ENCODE data around the gene HHATL.

HHATL gene

DNA sequence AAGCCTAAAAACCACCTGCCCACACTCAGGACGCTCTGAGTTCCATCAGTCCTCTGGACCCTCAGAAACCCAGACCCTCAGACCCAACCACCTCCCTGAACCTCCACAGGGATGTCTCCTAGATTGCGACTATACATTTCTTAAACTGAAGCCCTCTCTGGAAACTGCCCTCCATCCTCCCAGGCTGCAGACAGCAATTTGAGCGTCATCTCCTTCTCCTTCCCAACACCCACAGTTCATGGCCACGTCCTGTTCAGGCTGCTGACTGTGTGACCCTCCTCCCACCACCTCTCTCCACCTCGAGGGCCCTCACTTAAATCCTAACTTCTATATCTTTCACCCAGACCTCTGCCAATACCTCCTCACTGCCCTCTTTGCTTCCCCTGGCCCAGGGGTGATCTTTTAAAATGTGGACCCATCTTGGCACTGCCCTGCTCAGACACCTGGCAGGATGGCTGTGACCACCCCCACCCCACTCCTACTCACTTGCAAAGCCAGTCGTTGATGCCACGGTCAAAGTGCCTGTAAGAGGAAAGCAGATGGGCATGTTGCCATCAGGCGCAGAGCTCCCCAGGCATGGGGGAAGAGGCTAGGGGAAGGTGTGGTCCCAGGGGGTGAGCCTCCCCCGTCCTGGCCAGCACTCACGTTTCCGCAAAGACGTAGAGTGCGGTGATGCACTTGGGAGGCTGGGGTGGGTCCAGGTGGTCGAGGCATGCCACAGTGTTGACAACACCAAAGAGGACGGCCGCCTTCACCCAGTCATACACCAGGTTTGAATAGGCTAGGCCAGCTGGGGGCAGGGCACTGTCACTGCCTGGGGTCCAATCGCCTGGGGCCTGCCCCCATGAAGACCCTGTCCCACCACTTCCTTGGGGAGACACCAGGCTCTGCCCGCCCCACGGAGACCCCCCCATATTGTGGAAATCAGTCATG is 6.0 kb downstream of the HHATL start:
- DNase-seq: no peak

DNA sequence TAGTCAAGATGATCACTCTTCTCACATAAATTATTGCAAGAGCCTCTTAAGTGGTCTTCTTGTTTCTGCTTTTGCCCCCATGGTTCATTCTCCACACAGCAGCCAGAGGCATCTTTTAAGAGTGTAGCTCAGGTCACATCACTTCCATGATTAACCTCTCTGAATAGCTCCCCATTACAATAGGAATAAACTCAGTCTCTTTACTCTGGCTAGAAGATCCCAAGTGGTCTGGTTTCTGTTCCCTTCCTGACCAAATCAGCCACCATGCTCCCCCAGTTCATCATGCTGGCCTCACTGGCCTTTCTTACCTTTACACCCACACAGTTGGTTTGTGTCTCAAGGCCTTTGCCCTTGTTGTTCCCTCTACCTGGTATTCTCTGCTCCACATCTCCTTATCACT is 8.2 kb downstream of the HHATL start:
- DNase-seq: no peak

DNA sequence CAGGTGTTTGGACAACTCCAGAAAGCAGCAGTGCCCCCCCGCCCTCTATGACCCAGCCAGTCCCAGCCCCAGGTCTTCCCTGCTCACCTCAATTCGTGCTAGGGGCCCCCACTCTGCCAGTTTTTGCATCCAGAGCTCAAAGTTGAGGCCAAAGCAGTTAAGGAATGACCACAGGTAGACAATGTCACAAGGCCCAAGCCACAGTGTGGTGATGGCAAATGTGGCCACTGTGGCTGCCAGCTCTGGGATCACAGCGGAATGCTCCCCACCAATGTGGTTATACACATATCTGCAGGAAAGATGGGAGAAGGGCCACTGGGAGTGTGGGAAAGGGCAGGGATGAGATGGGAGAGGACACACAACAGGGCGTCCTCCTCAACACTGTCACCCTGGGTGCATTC is 9.1 kb downstream of the HHATL start:
- DNase-seq: no peak

DNA sequence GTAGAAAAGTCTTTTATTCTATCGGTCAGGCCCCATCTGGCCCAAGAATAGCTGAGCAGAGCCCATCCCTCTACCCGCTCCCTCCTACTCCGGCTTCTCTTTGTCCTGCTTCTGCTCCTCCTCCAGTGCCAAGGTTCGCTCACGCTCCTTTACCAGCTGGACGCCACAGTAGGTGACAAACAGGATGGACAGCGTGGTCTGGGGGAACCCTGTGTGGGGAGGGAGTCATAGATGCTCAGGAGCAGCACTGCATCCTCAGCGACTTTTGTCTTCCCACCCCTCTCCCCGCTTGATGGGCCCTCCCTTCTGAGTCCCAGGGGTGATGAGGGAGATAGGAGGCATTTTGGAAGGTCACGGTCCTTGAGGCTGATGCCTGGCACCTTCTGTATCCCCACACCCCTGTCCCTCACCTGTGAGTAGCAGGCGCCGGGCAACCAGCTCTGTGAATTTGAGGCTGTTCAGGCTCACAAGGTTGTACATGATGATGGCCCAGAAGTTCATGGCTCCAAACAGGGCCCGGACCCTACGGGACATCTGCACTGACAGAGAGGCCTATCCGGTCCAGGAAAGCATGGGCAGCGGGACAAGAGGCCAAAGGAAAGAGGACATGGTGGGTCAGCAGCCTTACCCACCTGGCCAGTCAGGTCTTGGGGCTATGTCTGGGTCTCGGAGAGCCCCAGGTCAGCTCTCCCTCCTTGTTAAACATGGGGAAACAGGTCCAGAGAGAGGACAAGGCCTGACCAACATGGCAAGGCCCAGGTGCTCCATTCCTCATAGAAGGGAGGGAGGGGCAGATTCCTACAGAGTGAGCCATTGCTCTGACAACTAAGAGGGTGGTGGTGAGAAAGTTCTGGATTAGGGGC is 9.7 kb downstream of the HHATL start:
- no peak for DNase-seq

DNA sequence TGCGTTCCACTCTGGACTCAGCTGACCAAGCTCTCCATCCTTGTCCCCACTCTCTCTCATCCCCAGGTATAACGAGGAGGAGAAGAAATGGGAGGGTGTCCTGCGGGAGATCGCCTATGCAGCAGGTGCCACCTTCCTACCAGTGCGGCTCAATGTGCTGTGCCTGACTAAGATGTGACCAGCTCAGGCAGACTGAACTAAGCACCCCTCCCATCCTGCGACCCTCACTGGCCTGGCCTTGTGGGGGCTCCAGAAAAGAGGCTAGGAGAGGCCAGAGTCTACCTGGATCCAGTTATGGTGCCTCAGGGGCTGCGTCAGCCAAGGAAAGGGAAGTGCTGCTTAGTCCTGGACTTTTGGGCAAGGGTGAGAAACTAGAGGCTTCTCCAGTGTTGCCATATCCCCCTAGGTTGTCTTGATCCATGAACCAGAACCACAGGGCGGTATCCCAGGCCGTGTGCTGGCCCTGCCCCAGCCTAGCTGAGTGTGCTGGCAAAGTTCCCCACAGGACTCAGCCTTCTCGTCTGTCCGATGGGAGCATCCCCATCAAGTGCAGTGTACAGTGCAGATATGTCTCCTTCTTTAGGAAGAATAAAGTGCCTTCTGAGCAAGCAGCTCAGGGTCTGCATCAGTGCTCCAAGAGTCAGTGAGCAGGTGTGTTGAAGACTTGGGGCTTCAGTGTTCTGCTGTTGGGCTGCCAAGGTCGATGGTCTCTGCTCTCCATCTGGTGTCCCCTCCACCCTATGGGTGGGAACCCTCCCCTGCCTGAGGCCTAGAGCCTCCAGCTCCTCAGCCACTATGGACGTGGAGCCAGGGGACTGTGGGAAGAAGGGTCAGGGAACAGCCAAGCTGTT is 10.6 kb downstream of the HHATL start:
- no peak for DNase-seq

DNA sequence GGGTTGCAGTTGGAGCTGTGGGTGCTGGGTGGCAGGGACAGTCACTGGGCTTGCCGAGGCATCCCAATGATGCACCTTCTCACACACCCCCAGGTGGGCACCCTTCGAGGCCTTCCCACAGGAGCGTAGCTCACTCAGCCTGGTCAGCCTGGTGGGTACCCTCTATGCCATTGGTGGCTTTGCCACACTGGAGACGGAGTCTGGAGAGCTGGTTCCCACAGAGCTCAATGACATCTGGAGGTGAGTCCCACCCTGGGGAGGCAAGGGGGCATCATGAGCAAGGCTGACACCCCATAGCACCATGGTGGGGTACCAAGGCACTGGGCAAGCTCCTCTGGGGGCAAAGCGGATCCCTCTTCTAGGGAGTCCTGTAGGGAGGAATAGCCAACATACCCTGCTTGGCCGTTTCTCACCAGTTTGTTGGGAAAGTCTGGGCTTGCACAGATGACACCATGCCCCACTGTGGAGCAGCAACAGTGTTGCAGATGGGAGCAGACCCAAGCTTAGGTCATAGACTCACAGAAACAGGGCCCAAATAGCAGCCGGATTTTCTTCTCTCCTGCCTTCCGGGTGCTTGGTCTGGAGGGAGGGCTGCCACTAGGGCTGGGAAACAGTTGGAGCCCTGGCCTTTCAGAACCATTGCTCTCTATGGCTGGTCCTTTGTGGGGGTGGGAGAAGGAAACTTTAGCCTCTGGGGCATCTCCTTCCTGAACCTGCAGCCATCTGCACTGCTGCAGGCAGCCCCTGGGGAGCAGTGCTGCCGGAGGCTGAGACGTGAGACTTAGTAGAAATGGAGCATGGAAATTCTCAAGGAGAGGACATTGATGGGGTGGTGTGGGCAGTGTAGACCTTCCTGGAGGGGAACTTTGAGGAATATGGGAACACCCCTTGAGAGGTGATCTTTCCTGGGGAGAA is 11.6 kb downstream of the HHATL start:
- no peak for DNase-seq

DNA sequence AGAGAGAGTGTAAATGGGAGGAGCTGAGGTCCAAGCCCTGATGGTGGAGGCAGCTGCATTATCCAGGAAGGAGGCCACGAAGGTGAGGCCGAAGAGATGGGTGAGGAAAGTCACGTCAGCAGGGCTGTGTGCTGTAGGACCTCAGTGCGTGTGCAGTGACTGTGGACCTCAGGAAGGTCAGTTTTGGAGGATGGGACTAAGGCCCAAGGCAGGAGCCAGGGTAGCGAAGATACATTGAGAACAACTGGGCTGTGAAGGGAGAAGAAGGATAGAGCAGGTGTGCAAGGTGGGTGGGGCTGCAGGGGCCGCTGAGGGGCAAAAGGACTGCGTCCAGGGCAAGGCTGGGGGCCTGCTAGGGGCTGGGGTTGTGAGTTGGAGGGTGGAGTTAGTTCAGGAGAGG is 12.4 kb downstream of the HHATL start:
- DNase-seq: no peak

DNA sequence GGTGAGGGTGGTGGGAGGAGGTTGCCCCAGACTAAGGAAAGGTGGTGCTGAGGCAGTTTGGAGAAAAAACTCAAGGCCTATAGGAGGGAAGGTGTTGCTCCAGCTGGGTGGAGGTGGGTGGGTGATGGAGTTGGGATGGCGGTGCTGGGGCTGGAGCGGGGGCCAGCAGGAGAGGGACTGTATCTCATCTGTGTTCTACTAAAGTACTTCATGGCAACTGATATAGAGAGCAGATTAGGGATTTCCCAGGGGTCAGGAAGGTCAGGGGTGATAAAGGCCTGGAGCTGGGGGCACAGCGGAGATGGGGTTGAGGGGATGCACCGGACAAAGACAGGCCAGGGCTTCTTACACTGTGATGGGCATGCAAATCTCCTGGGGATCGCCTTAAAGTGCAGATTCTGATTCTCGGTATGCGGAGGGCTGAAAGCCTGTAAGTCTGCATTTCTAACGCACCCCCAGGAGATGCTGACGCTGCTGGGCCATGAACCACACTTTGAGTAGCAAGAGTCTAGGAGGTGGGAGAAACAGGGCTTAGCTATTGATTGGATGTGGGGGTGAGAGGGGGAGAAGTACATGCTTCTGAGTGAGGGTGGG is 13.1 kb downstream of the HHATL start:
- no peak for DNase-seq

DNA sequence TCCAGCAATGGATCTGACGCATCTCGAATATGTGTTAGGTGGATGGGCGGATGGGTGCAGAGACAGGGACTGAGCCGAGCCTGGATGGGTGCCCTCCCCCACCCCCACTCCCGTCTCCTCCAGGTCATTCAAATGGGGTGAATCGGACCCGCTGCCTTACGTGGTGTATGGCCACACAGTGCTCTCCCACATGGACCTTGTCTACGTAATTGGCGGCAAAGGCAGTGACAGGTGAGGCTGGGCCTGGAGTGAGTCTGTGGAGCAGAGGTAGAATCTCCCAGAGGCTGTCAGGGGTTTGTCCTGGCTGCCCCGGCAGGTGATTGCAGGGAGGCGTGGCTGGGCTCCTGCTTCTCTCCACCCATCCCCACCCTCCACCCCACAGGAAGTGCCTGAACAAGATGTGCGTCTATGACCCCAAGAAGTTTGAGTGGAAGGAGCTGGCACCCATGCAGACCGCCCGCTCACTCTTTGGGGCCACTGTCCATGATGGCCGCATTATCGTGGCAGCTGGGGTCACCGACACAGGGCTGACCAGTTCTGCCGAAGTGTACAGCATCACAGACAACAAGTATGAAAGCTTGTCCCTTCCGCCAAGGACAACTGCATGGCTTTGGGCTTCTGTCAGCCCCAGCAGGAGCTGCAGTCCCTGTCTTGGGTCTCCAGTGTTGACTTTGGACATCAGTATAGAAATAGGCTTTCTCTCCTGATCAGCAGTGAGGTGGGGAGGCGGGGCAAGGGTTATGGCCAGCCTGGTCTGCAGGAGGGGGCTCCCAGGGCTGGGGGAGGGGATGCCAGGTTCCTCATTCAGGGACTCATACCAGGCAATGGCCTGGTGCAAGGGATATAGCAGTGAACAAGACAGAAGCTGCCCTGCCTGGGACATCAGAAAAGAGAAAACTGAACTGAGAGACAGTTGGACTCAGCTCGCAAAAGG is 13.8 kb downstream of the HHATL start:
- DNase-seq: no peak

DNA sequence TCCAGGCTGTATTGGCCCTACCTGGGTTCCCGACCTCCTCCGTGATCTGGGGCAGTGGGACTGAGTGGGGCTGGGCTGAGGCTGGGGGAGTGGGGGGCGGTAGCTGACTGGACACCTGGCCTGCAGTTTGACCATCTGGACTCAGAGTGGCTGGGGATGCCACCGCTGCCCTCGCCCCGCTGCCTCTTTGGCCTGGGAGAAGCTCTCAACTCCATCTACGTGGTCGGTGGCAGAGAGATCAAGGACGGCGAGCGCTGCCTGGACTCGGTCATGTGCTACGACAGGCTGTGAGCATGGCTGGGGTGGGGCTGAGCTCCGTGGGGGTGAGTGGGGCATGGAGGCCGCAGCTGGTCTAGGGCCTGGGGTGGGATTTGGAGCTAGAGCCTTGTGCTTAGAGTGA is 14.6 kb downstream of the HHATL start:
- DNase-seq: no peak

DNA sequence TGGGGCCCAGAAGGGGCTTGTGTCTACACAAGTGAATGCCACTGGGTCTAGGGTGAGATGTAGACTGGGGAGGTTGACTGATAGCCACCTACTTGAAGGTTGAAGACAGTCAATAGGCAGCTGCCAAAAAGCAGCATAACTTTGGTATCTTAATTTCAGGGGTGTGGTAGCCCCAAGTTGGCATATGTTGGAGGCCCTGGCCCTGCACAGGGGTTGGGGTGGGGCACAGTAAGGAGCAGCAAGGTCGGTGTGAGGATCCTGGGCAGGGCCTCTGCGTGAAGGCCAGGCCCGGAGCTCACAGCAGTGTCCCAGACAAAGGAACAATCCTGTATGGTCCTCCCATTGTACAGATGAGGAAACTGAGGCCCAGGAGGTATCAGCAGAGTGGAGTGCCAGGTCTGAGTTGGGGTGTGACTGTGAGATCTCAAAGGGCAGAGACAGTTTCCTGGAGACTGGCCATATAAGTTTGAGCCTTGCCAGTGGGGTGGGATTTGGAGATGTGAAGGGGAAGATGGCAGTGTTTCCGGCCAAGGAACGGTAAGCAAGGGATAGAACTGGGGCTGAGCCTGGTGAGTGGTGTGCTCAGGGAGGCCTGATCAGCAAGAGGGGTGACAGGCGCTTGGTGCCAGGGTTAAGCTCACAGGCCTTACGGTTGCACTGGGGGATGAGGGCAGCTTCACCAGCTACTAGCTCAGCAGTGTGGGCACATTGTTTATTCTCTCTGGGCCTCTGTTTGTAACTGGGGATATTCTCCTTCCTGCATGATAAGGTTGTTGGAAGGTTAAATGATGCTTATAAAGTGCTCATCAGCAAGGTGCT is 15.6 kb downstream of the HHATL start:
- DNase-seq: no peak

DNA sequence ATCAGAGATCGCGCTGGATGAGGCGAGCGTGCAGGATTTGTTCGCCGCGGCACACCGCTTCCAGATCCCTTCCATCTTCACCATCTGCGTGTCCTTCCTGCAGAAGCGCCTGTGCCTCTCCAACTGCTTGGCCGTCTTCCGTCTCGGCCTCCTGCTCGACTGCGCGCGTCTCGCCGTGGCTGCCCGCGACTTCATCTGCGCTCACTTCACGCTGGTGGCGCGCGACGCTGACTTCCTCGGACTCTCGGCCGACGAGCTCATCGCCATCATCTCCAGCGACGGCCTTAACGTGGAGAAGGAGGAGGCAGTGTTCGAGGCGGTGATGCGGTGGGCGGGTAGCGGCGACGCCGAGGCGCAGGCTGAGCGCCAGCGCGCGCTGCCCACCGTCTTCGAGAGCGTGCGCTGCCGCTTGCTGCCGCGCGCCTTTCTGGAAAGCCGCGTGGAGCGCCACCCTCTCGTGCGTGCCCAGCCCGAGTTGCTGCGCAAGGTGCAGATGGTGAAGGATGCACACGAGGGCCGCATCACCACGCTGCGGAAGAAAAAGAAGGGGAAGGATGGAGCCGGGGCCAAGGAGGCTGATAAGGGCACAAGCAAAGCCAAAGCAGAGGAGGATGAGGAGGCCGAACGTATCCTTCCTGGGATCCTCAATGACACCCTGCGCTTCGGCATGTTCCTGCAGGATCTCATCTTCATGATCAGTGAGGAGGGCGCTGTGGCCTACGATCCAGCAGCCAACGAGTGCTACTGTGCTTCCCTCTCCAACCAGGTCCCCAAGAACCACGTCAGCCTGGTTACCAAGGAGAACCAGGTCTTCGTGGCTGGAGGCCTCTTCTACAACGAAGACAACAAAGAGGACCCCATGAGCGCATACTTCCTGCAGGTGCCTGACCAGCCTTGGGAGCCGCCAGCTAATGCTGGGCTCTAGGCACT is 16.4 kb downstream of the HHATL start:
- no peak for DNase-seq

DNA sequence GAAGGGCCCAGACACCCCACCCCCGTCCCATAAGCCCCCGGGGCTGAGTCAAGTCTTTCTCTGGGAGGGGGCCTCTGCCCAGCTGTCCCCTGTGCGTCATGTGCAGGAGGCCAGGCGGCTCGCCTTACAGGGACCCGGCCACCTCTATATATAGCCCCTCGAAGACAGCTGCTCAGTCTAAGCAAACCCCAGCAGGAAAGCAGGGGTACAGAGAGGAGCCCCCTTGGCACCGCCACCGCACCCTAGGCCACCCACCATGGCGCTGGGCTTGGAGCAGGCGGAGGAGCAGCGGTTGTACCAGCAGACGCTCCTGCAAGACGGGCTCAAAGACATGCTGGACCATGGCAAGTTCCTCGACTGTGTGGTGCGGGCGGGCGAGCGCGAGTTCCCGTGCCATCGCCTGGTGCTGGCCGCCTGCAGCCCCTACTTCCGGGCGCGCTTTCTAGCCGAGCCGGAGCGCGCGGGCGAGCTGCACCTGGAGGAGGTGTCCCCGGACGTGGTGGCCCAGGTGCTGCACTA is 17.2 kb downstream of the HHATL start, which contains the start of gene KLHL40:
KLHL40 (plus strand) TSS at position 175 of the 519 bp plus-strand sequence; CDS start at position 257, 82 bp downstream.
- no peak for DNase-seq

DNA sequence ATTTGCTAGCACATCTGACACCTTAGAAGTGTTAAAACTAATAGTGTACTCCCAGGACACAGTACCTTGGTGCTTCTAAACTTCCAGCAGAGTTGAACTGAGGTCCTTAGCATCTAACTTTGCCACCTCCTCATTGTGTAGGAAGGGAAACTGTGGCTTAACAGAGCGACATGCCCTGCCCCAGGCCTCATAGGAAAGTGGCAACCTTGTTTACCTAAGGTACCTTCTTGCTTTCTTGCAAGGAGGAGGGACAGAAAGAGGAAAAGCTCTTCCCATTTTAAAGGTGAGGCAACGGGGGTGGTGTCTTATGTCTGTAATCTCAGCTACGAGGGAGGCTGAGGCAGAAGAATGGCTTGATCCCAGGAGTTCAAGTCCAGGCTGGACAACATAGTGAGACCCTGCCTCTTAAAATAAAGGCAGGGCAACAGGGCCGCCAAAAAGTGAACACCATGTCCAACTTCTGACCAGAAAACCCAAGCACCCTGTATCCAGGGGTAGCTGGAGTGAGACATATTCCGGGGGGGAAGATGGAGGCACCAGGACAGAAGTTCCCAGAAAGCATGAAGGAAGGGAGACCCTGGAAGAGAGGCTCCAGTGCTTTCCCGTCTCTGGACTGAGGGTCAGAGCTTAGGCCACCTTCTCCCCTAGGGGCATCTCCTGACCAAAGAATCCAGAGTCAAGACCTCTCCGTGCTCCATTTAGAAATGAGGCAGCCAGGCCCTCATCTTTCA is 17.8 kb downstream of the HHATL start:
- DNase-seq: no peak

DNA sequence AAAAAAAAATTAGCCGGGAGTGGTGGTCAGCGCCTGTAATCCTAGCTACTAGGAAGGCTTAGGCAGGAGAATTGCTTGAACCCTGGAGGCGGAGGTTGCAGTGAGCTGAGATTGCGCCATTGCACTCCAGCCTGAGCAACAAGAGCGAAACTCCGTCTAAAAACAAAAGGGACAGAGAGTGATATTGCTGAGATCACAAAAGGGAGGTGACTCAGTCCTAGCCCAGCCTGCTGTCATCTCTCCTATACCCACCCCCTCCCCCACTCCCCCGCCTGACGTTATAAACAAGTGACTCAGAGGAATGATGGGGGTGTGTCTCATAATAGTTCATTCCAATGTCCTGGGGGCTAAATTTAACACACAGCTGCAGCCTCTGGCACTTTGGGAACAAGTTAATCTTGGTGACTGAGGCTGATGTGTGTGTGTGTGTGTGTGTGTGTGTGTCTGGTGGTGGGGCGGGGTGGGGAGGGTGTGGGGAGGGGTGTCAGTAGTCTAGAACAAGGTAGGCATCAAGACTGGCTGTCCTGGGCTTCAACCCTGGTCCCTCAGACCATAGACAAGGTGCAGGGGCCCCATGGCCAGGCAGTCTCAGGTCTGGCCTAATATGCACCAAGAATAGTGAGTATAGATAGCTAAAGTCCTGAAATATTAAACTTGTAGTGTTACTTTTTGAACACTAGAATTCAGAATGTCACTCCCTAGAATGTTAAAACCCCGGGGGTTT is 18.6 kb downstream of the HHATL start:
- peak; percentile 13 to 39 for DNase-seq
